H9 (cell line): ENCODE results near the gene NPHS1. TPM values are rescaled to one million over a fixed set of nuclear protein-coding genes. Genes with fewer than 3 reads are reported as not detected.

Source experiments
- DNase-seq: peaks from one replicate; pipeline ENCODE4 v3.0.0-alpha.2; 2017
- H2AFZ ChIP-seq: one replicate; pipeline ENCODE4 v1.6.1; 2013; ENCODE audit warnings: mild to moderate bottlenecking, low read length, control low read depth, moderate library complexity
- H2AK5ac ChIP-seq: 2 replicates; pipeline ENCODE4 v1.6.1; 2013; ENCODE audit warnings: low read length, control low read depth, mixed read lengths; ENCODE audit not compliant: insufficient read length
- H2BK120ac ChIP-seq: one replicate; pipeline ENCODE4 v1.6.1; 2013; ENCODE audit warnings: low read depth, mild to moderate bottlenecking, low read length, control low read depth, inconsistent platforms; ENCODE audit not compliant: poor library complexity, severe bottlenecking
- H2BK12ac ChIP-seq: 2 replicates; pipeline ENCODE4 v1.6.1; 2013; ENCODE audit warnings: low read length, control low read depth, mixed read lengths, low read depth; ENCODE audit not compliant: insufficient read length
- H2BK15ac ChIP-seq: 2 replicates; pipeline ENCODE4 v1.6.1; 2013; ENCODE audit warnings: low read depth, low read length, control low read depth
- H2BK20ac ChIP-seq: one replicate; pipeline ENCODE4 v1.6.1; 2013; ENCODE audit warnings: low read depth, mild to moderate bottlenecking, low read length, control low read depth, inconsistent platforms; ENCODE audit not compliant: poor library complexity, severe bottlenecking
- H2BK5ac ChIP-seq: 2 replicates; pipeline ENCODE4 v1.6.1; 2013; ENCODE audit warnings: low read length, control low read depth, mixed read lengths; ENCODE audit not compliant: insufficient read length
- H3K14ac ChIP-seq: 2 replicates; pipeline ENCODE4 v1.6.1; 2013; ENCODE audit warnings: low read length, control low read depth; ENCODE audit not compliant: insufficient read depth
- H3K18ac ChIP-seq: 2 replicates; pipeline ENCODE4 v1.6.1; 2013; ENCODE audit warnings: low read depth, mild to moderate bottlenecking, mixed read lengths, low read length, control low read depth; ENCODE audit not compliant: insufficient read length
- H3K23ac ChIP-seq: 2 replicates; pipeline ENCODE4 v1.6.1; 2013; ENCODE audit warnings: low read length, control low read depth, mixed read lengths, low read depth; ENCODE audit not compliant: insufficient read length
- H3K23me2 ChIP-seq: 2 replicates; pipeline ENCODE4 v1.6.1; 2013; ENCODE audit warnings: low read depth, mild to moderate bottlenecking, mixed read lengths, low read length, control low read depth; ENCODE audit not compliant: insufficient read length, poor library complexity, severe bottlenecking
- H3K27ac ChIP-seq: 2 replicates; pipeline ENCODE4 v1.5.1; 2013; ENCODE audit warnings: low read length, control low read depth, mixed read lengths, low read depth; ENCODE audit not compliant: insufficient read length
- H3K27me3 ChIP-seq: 2 replicates; pipeline ENCODE4 v1.6.1; 2013; ENCODE audit warnings: low read length, control low read depth, inconsistent platforms; ENCODE audit not compliant: insufficient read depth
- H3K4ac ChIP-seq: 2 replicates; pipeline ENCODE4 v1.6.1; 2013; ENCODE audit warnings: low read depth, mild to moderate bottlenecking, control low read depth, inconsistent platforms, low read length, moderate library complexity
- H3K4me1 ChIP-seq: 2 replicates; pipeline ENCODE4 v1.6.1; 2013; ENCODE audit warnings: low read length, control low read depth, inconsistent platforms; ENCODE audit not compliant: insufficient read depth
- H3K4me2 ChIP-seq: 2 replicates; pipeline ENCODE4 v1.6.1; 2013; ENCODE audit warnings: low read length, control low read depth, mixed read lengths; ENCODE audit not compliant: insufficient read length, insufficient read depth
- H3K56ac ChIP-seq: 2 replicates; pipeline ENCODE4 v1.6.1; 2013; ENCODE audit warnings: low read depth, mild to moderate bottlenecking, mixed read lengths, low read length, control low read depth; ENCODE audit not compliant: insufficient read length
- H3K79me1 ChIP-seq: 2 replicates; pipeline ENCODE4 v1.6.1; 2013; ENCODE audit warnings: low read depth, mild to moderate bottlenecking, moderate library complexity, low read length, control low read depth, inconsistent platforms; ENCODE audit not compliant: insufficient read depth, poor library complexity, severe bottlenecking
- H3K79me2 ChIP-seq: 2 replicates; pipeline ENCODE4 v1.6.1; 2013; ENCODE audit warnings: low read length, control low read depth, inconsistent platforms; ENCODE audit not compliant: insufficient read depth
- H3K9ac ChIP-seq: 2 replicates; pipeline ENCODE4 v1.6.1; 2013; ENCODE audit warnings: low read length, control low read depth, mixed read lengths; ENCODE audit not compliant: insufficient read length; ENCODE audit errors: extremely low read depth
- H3K9me3 ChIP-seq: one replicate; pipeline ENCODE4 v1.6.1; 2013; ENCODE audit warnings: low read depth, low read length, inconsistent platforms; ENCODE audit not compliant: control insufficient read depth
- H3T11ph ChIP-seq: one replicate; pipeline ENCODE4 v1.6.1; 2013; ENCODE audit warnings: mild to moderate bottlenecking, low read length, control low read depth, inconsistent platforms
- H4K20me1 ChIP-seq: one replicate; pipeline ENCODE4 v1.6.1; 2013; ENCODE audit not compliant: control insufficient read depth, insufficient read length, insufficient read depth
- H4K5ac ChIP-seq: 2 replicates; pipeline ENCODE4 v1.6.1; 2013; ENCODE audit warnings: low read depth, mild to moderate bottlenecking, mixed read lengths, low read length, control low read depth; ENCODE audit not compliant: insufficient read length
- H4K8ac ChIP-seq: replicated peaks from 2 replicates; pipeline ENCODE4 v1.6.1; 2013; ENCODE audit warnings: low read length, control low read depth, mixed read lengths, low read depth; ENCODE audit not compliant: insufficient read length
- H4K91ac ChIP-seq: 2 replicates; pipeline ENCODE4 v1.6.1; 2013; ENCODE audit warnings: low read depth, mild to moderate bottlenecking, moderate library complexity, mixed read lengths, low read length, control low read depth; ENCODE audit not compliant: insufficient read length
- H3K27ac Mint-ChIP-seq, 3 experiments: 2 replicates in 2 of 3; 3 replicates in 1 of 3; pipeline ENCODE4 v1.8.0; 2020 to 2021; ENCODE audit warnings: mixed read lengths in 3 of 3, mild to moderate bottlenecking in 1 of 3, moderate library complexity in 1 of 3
- H3K27me3 Mint-ChIP-seq: 2 replicates; pipeline ENCODE4 v1.8.0; 2021; ENCODE audit warnings: low read depth, mild to moderate bottlenecking, moderate library complexity, mixed read lengths
- H3K36me3 Mint-ChIP-seq, 3 experiments: 2 replicates in 2 of 3; 3 replicates in 1 of 3; pipeline ENCODE4 v1.8.0; 2020 to 2021; ENCODE audit warnings: low read depth in 3 of 3, mixed read lengths in 3 of 3; ENCODE audit not compliant: insufficient read depth in 1 of 3
- H3K4me1 Mint-ChIP-seq, 2 experiments: 2 replicates each; pipeline ENCODE4 v1.8.0; 2020; ENCODE audit warnings: mixed read lengths in 2 of 2
- H3K4me3 Mint-ChIP-seq, 2 experiments: 2 replicates in 1 of 2; 3 replicates in 1 of 2; pipeline ENCODE4 v1.8.0; 2020 to 2021; ENCODE audit warnings: mild to moderate bottlenecking in 2 of 2, mixed read lengths in 2 of 2, moderate library complexity in 1 of 2
- H3K9me3 Mint-ChIP-seq, 2 experiments: 2 replicates in 1 of 2; 3 replicates in 1 of 2; pipeline ENCODE4 v1.8.0; 2020; ENCODE audit warnings: mild to moderate bottlenecking in 2 of 2, mixed read lengths in 2 of 2, moderate library complexity in 1 of 2
- CTCF ChIP-seq: fragments of 200-600 bp; sonication (generic); conservative IDR thresholded peaks from 3 replicates; pipeline ENCODE4 v1.8.0; 2021; ENCODE audit warnings: antibody characterized with exemption, mild to moderate bottlenecking
- WGBS: extraction: QIAGEN DNeasy Blood & Tissue Kit; methylation state at CpG from one replicate; pipeline ENCODE4 v1.1.7; 2013; ENCODE audit warnings: missing lambda C conversion rate, low lambda C conversion rate, mixed read lengths; ENCODE audit not compliant: insufficient read length; ENCODE audit errors: extremely low coverage; 5-methylcytosine and 5-hydroxymethylcytosine counted together
- total RNA-seq: library from RNA; stranded (reverse); gene quantifications from 2 replicates; pipeline ENCODE4 v1.2.1, GENCODE V29; 2021

Gene NPHS1
- total RNA-seq, 1 experiment from 2014 or later = 0.83 TPM

DNA sequence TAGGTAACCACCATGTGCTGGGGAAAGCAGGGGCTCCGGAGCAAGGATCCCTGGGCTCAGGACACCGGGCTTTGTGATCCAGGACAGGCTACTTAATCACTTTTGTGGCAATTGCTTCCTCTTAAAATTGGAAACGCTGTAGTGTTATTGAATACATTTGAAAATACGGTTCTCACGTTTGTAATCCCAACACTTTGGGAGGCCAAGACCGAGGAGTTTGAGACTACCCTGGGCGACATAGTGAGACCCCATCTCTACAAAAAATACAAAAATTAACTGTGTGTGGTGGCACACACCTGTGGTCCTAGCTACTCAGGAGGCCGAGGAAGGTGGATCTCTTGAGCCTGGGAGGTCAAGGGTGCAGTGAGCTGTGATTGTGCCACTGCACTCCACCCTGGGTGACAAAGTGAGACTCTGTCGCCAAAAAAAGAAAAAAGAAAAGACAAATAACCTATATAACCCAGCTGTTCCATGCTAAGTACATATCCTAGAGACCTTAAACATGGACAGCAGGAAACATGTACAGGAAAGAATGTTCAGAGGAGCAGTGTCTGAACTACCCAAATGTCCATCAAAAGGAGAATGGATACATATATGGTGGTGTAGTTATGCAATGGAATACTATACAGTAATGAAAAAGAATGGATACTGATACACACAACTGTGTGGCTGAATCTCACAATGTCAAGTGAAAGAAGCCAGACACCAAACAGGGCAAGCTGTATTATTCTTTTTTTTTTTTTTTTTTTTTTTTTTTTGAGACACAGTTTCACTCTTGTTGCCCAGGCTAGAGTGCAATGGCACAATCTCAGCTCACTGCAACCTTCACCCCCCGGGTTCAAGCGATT lies 39.0 kb downstream of the NPHS1 start:
- Histone ChIP-seq H4K20me1 (no peaks in the 10 kb centered on the region), H3K9ac (no peak overlapping the region), H3K56ac (no peak overlapping the region), H3K9me3 (no peaks in the 10 kb centered on the region), H3K4me1 (no peaks in the 10 kb centered on the region), H3K23me2 (no peaks in the 10 kb centered on the region), H2BK12ac (no peak overlapping the region), H2BK120ac (no peak overlapping the region), H3K79me1 (no peaks in the 10 kb centered on the region), H3K14ac (no peak overlapping the region), H4K5ac (no peak overlapping the region), H3K79me2 (no peaks in the 10 kb centered on the region), H3K18ac (no peak overlapping the region), H2AFZ (no peak overlapping the region), H2BK20ac (no peak overlapping the region), H2AK5ac (no peak overlapping the region), H3K27ac (no peak overlapping the region), H2BK15ac (no peak overlapping the region), H3K4ac (no peak overlapping the region), H3K23ac (no peak overlapping the region), H3K4me2 (no peak overlapping the region), H4K8ac (no peak overlapping the region), H2BK5ac (no peak overlapping the region), H3K27me3 (no peaks in the 10 kb centered on the region), H3T11ph (no peak overlapping the region), H4K91ac (no peak overlapping the region)
- no CpG with 5 or more reads among the region's 11 CpGs for WGBS
- no peaks in the 10 kb centered on the region for H3K36me3 Mint-ChIP-seq
- H3K27ac Mint-ChIP-seq = no peak overlapping the region
- H3K4me1 Mint-ChIP-seq = peaks cover 9 to 16% of the 10 kb centered on the region in 2 experiments
- no peak for DNase-seq
- TF ChIP-seq CTCF = no peak
- H3K27me3 Mint-ChIP-seq = peaks cover 18% of the 10 kb centered on the region
- H3K9me3 Mint-ChIP-seq = peaks cover 2 to 3% of the 10 kb centered on the region in 2 experiments; a peak in 2 of 5 replicates
- no peak overlapping the region for H3K4me3 Mint-ChIP-seq
